Activated T-helper 1 cell treated with anti-CD3 and anti-CD28 coated beads, Interleukin-12 subunit alpha, Interleukin-12 subunit beta, Interleukin-2, Interleukin-4 antibody, amounts not matched to agents 30 ng/mL and 10 ng/mL and 1 ng/mL, durations not matched to agents 14 hours and 24 hours and 36 hours (primary cell): ENCODE measurements around the gene SLC51A. TPM values are rescaled to one million over a fixed set of nuclear protein-coding genes. Genes with fewer than 3 reads are reported as not detected.
"Not testable (repeated sequence)": the region's sequence is repeated elsewhere in the genome, so short reads cannot be mapped to it uniquely, and the experiment has no call there.

Source experiments
- DNase-seq: peaks from one replicate; pipeline ENCODE4 v3.0.0; 2021; ENCODE audit warnings: low spot score
- H3K27ac Mint-ChIP-seq: one replicate; pipeline ENCODE4 v1.8.0; 2021; ENCODE audit warnings: mild to moderate bottlenecking, mixed read lengths
- H3K27me3 Mint-ChIP-seq: one replicate; pipeline ENCODE4 v1.8.0; 2022; ENCODE audit warnings: mild to moderate bottlenecking, moderate library complexity, mixed read lengths; ENCODE audit not compliant: insufficient read depth
- H3K36me3 Mint-ChIP-seq: one replicate; pipeline ENCODE4 v1.8.0; 2021; ENCODE audit warnings: low read depth, mixed read lengths
- H3K4me1 Mint-ChIP-seq: one replicate; pipeline ENCODE4 v1.8.0; 2021; ENCODE audit warnings: low read depth, mixed read lengths
- H3K4me3 Mint-ChIP-seq: one replicate; pipeline ENCODE4 v1.8.0; 2021; ENCODE audit warnings: mild to moderate bottlenecking, moderate library complexity, mixed read lengths
- H3K9me3 Mint-ChIP-seq: one replicate; pipeline ENCODE4 v1.8.0; 2021; ENCODE audit warnings: mixed read lengths
- intact Hi-C: fragments of 100-400 bp; cut with micrococcal nuclease; formaldehyde crosslinking; loops from one replicate; pipeline ENCODE4 v1.15.1; 2024
- total RNA-seq: library from RNA; stranded (reverse); gene quantifications from 2 replicates; pipeline ENCODE4 v1.2.3, GENCODE V29; 2022

Gene SLC51A
- not detected in 2 replicates for total RNA-seq

- Mint-ChIP-seq H3K27me3 (peaks cover 3% of the 10 kb centered on the region), H3K9me3 (no peaks in the 10 kb centered on the region), H3K36me3 (no peaks in the 10 kb centered on the region), H3K27ac (peak within 1 kb of the TSS; percentile 79), H3K4me1 (peaks cover 22% of the 10 kb centered on the region), H3K4me3 (peak within 1 kb of the TSS; percentile 3)
- intact Hi-C loops = no loop called here
- DNase-seq = no peak
Observed at GRCh38 chr3:196216089-196216564, at the start of gene SLC51A. Gene SLC51A, plus strand, starts transcription at chr3:196216534. Its CDS starts 179 bp downstream, at chr3:196216713.

DNA sequence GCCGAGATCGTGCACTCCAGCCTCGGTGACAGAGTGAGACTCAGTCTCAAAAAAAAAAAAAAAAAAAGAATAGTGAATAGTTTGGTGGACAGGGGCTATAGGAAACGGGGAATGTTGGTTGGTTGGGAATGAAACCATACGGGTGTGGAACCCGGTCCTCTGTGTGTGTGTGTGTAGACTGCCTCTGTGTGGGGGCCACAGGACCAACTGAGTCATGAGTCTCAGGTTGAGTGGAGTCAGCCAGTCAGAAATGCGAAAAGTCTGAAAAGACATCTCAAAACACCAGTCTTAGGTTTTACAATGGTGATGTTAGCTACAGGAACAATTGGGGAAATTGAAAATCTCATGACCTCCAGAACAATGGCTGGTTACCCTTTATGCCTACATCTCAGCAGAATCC is 49.6 kb upstream of the SLC51A start:
- Mint-ChIP-seq H3K9me3 (no peaks in the 10 kb centered on the region), H3K36me3 (no peaks in the 10 kb centered on the region), H3K27me3 (no peaks in the 10 kb centered on the region), H3K4me3 (no peak overlapping the region), H3K27ac (peak overlapping the region; percentile 44), H3K4me1 (peaks cover 5% of the 10 kb centered on the region)
- intact Hi-C loops = no loop called here
- DNase-seq = no peak

DNA sequence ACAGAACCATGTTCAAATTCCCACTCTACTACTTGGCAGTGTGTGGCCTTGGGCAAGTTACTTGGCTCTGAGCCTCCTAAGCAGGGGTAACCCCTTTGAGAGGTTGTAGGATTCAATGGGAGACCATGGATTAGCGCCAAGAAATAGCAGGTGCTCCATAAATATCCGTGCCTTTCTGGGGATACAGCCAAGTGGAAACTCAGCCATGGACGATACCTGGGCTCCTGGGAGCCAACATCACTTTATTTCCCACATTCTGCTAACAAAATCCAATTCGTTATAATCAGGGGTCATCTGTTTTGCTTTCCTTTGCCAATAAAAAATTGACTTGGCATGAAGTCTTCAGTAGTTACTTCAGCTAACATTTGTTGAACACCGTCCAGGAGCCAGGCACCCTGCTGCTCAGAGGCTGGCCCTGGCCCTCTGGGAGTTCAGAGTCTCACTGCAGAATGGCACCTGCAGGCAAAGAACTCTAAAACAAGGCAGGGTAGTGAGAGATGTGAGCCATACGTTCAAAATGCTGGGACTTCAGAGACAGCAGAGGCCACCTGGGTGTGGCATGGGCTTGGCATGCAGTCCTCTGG is 47.4 kb upstream of the SLC51A start:
- Mint-ChIP-seq H3K4me1 (peaks cover 14% of the 10 kb centered on the region), H3K36me3 (no peaks in the 10 kb centered on the region), H3K9me3 (no peaks in the 10 kb centered on the region), H3K27me3 (no peaks in the 10 kb centered on the region), H3K4me3 (no peak overlapping the region), H3K27ac (no peak overlapping the region)
- intact Hi-C loops = no loop called here
- DNase-seq = no peak

DNA sequence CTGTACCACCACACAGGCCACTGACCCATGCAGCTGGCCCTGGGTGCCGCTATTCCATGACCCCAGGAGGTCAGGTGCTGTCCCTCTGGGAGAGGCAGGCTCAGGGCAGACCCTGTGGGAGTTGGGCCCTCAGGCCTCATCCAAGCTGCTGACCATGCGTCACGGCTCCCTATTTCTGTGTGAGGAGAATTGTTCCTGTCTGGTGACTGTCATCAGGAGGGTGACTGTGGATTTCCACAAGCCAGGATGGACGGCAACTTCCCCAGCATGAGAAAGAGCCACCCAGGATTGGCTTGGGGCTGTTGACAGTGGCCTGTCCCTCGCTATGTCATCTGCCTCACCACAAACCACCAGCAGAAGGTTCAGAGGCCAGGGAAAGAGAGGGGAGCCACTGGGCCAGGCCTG is 46.5 kb upstream of the SLC51A start:
- Mint-ChIP-seq H3K36me3 (no peaks in the 10 kb centered on the region), H3K9me3 (no peaks in the 10 kb centered on the region), H3K27ac (no peak overlapping the region), H3K4me1 (peaks cover 19% of the 10 kb centered on the region), H3K4me3 (no peak overlapping the region), H3K27me3 (no peaks in the 10 kb centered on the region)
- intact Hi-C loops = no loop called here
- no peak for DNase-seq

GRCh38 chr3:196170296-196170695 is 46.0 kb upstream of the SLC51A start:
- H3K27ac Mint-ChIP-seq, H3K36me3 Mint-ChIP-seq, H3K9me3 Mint-ChIP-seq, H3K27me3 Mint-ChIP-seq, DNase-seq, H3K4me3 Mint-ChIP-seq, intact Hi-C loops: not testable (repeated sequence)
- peaks cover 19% of the 10 kb centered on the region for H3K4me1 Mint-ChIP-seq

DNA sequence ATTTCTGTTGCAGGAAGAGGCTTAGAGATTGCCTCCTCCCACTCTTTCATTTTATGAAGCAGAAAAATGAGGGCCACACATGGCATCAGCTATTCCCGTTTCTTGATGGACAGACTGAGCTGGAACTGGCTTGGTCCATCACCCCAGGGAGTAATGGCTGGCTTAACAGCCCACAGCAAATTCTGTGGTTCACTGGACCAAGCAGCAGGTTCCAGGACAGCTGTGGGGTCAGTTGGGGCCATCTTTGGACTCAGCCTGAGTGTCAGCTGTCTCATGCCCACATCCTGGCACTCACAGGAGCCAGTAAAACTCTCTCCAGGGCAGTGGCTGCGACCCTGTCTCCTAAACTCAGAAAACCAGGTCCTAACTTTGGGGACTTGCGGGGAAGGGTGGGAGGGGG is 41.7 kb upstream of the SLC51A start:
- DNase-seq = no peak
- Mint-ChIP-seq H3K27ac (no peak overlapping the region), H3K36me3 (no peaks in the 10 kb centered on the region), H3K9me3 (no peaks in the 10 kb centered on the region), H3K4me1 (peaks cover 31% of the 10 kb centered on the region), H3K27me3 (no peaks in the 10 kb centered on the region), H3K4me3 (no peak overlapping the region)
- intact Hi-C loops = no loop called here

DNA sequence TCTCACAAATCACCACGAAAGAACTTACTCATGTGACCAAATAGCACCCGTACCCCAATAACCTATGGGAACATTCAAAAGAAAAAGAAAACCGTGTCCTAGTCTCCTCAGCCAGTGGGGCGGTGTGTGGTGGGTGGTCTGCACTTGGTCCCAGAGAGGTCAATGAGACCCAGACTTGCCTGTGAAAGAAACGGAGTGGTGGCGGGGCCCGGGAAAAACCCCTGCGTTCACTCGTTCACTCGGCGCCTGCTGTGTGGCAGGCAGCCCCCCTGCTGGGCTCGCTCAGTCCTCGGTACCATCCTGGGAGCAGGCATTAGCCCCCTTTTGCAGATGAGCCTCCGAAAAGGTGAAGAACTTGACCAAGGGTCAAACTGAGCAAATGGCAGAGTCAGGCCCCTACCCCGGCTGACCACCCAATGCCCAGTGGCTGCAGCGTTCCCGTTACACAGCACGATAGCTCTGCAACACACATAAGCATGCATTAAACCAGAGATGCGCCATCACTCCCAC is 41.2 kb upstream of the SLC51A start:
- DNase-seq = no peak
- H3K27me3 Mint-ChIP-seq = no peaks in the 10 kb centered on the region
- H3K4me1 Mint-ChIP-seq = peaks cover 37% of the 10 kb centered on the region
- no peak overlapping the region for H3K27ac Mint-ChIP-seq
- no peak overlapping the region for H3K4me3 Mint-ChIP-seq
- no peaks in the 10 kb centered on the region for H3K9me3 Mint-ChIP-seq
- intact Hi-C loops = no loop called here
- H3K36me3 Mint-ChIP-seq = no peaks in the 10 kb centered on the region

GRCh38 chr3:196175722-196176121 is 40.6 kb upstream of the SLC51A start:
- no peaks in the 10 kb centered on the region for H3K36me3 Mint-ChIP-seq
- H3K4me3 Mint-ChIP-seq = no peak overlapping the region

GRCh38 chr3:196177567-196177966 is 38.8 kb upstream of the SLC51A start:
- H3K9me3 Mint-ChIP-seq = no peaks in the 10 kb centered on the region
- no peaks in the 10 kb centered on the region for H3K27me3 Mint-ChIP-seq
- intact Hi-C loops = no loop called here
- H3K4me1 Mint-ChIP-seq = peaks cover 61% of the 10 kb centered on the region
- H3K36me3 Mint-ChIP-seq = no peaks in the 10 kb centered on the region
- peak overlapping the region; percentile 76 for H3K27ac Mint-ChIP-seq
- DNase-seq = no peak
- no peak overlapping the region for H3K4me3 Mint-ChIP-seq

More at GRCh38 chr3:196175722-196176121, 40.6 kb upstream of the SLC51A start:
- DNase-seq = no peak
- H3K27ac Mint-ChIP-seq = no peak overlapping the region
- peaks cover 42% of the 10 kb centered on the region for H3K4me1 Mint-ChIP-seq
- no peaks in the 10 kb centered on the region for H3K9me3 Mint-ChIP-seq
- intact Hi-C loops = no loop called here
- H3K27me3 Mint-ChIP-seq = no peaks in the 10 kb centered on the region

- Mint-ChIP-seq H3K4me3 (peak overlapping the region; percentile 51), H3K36me3 (no peaks in the 10 kb centered on the region), H3K27me3 (no peaks in the 10 kb centered on the region), H3K4me1 (peaks cover 63% of the 10 kb centered on the region), H3K9me3 (no peaks in the 10 kb centered on the region), H3K27ac (peak overlapping the region; percentile 76)
- no peak for DNase-seq
- intact Hi-C loops = loop anchor here (2.0 kb wide), 1 partner anchor 15 kb away; no protein-coding TSS in a partner anchor
Observed at GRCh38 chr3:196177967-196178366, 38.4 kb upstream of the SLC51A start.

GRCh38 chr3:196178993-196179379 is 37.3 kb upstream of the SLC51A start:
- Mint-ChIP-seq H3K27ac (peak overlapping the region; percentile 97), H3K9me3 (no peaks in the 10 kb centered on the region), H3K36me3 (no peaks in the 10 kb centered on the region), H3K4me1 (peaks cover 66% of the 10 kb centered on the region), H3K4me3 (peak overlapping the region; percentile 74), H3K27me3 (no peaks in the 10 kb centered on the region)
- intact Hi-C loops = loop anchor here (1.0 to 2.0 kb wide), 6 partner anchors 14 to 323 kb away; partner anchors contain the start of gene TFRC
- DNase-seq = no peak

GRCh38 chr3:196179380-196180308 is 36.7 kb upstream of the SLC51A start:
- H3K27ac Mint-ChIP-seq = peak overlapping the region; percentile 97
- no peaks in the 10 kb centered on the region for H3K9me3 Mint-ChIP-seq
- H3K4me3 Mint-ChIP-seq = peak overlapping the region; percentile 74
- intact Hi-C loops = loop anchor here (1.0 to 5.0 kb wide), 7 partner anchors 13 to 323 kb away; partner anchors contain the start of genes TFRC and TNK2
- H3K4me1 Mint-ChIP-seq = peaks cover 61% of the 10 kb centered on the region
- DNase-seq = peak; percentile 82
- H3K27me3 Mint-ChIP-seq = no peaks in the 10 kb centered on the region
- no peaks in the 10 kb centered on the region for H3K36me3 Mint-ChIP-seq

- Mint-ChIP-seq H3K4me3 (peak overlapping the region; percentile 74), H3K27ac (peak overlapping the region; percentile 97), H3K36me3 (no peaks in the 10 kb centered on the region), H3K4me1 (peaks cover 61% of the 10 kb centered on the region), H3K9me3 (no peaks in the 10 kb centered on the region), H3K27me3 (no peaks in the 10 kb centered on the region)
- DNase-seq = no peak
- intact Hi-C loops = loop anchor here (5.0 kb wide), 1 partner anchor 273 kb away; the partner anchor contains the start of gene TNK2
Observed at GRCh38 chr3:196180346-196180745, 36.0 kb upstream of the SLC51A start.
